Activated B cell treated with CpG ODN at 0.5 μM for 24 hours (primary cell): ENCODE results near the gene CLEC4E. TPM values are rescaled to one million over a fixed set of nuclear protein-coding genes. Genes with fewer than 3 reads are reported as not detected.

Experiments used
- ATAC-seq: fragments of 200-7000 bp; cut with Tn5 transposase; one replicate; pipeline ENCODE4 v1.10.0; 2021; ENCODE audit warnings: low read depth, mild to moderate bottlenecking, moderate library complexity
- CTCF ChIA-PET: fragments of 350-600 bp; sonication (Branson Sonifier 250); formaldehyde crosslinking; loops from one replicate; lab custom pipeline; 2021; ENCODE audit warnings: antibody characterized with exemption; lab: Charles Lee
- POLR2A ChIA-PET: fragments of 350-600 bp; sonication (Branson Sonifier 250); formaldehyde crosslinking; loops from one replicate; lab custom pipeline; 2021; ENCODE audit warnings: antibody characterized with exemption; lab: Charles Lee
- DNase-seq: peaks from one replicate; pipeline ENCODE4 v3.0.0; 2022
- H3K27ac Mint-ChIP-seq: one replicate; pipeline ENCODE4 v1.8.0; 2020; ENCODE audit warnings: mixed read lengths
- H3K27me3 Mint-ChIP-seq: one replicate; pipeline ENCODE4 v1.8.0; 2021; ENCODE audit warnings: mixed read lengths
- H3K36me3 Mint-ChIP-seq: one replicate; pipeline ENCODE4 v1.8.0; 2021; ENCODE audit warnings: low read depth, mixed read lengths
- H3K4me1 Mint-ChIP-seq: one replicate; pipeline ENCODE4 v1.8.0; 2021; ENCODE audit warnings: mixed read lengths
- H3K4me3 Mint-ChIP-seq: one replicate; pipeline ENCODE4 v1.8.0; 2020; ENCODE audit warnings: mild to moderate bottlenecking, mixed read lengths
- H3K9me3 Mint-ChIP-seq: one replicate; pipeline ENCODE4 v1.8.0; 2020; ENCODE audit warnings: mixed read lengths
- CTCF ChIP-seq: fragments of 200-600 bp; IDR thresholded peaks from one replicate; pipeline ENCODE4 v1.8.0; 2022; ENCODE audit warnings: antibody characterized with exemption, mild to moderate bottlenecking
- intact Hi-C: fragments of 100-400 bp; cut with micrococcal nuclease; formaldehyde crosslinking; loops from one replicate; pipeline ENCODE4 v1.15.1; 2024
- total RNA-seq: library from RNA; stranded (reverse); gene quantifications from 2 replicates; pipeline ENCODE4 v1.2.3, GENCODE V29; 2022

CLEC4E gene
- total RNA-seq, 1 donor from 2014 or later, result not detected

GRCh38 chr12:8561011-8561410 is 20.3 kb upstream of the CLEC4E start:
- TF ChIP-seq CTCF, result no peak
- no peak for ATAC-seq
- intact Hi-C loops, result no loop called here
- ChIA-PET CTCF (no interaction called here), POLR2A (no interaction called here)
- no peaks in the 10 kb centered on the region for H3K36me3 Mint-ChIP-seq
- no peak overlapping the region for H3K4me3 Mint-ChIP-seq
- no peak overlapping the region for H3K27ac Mint-ChIP-seq
- H3K9me3 Mint-ChIP-seq, result peaks cover 6% of the 10 kb centered on the region
- no peaks in the 10 kb centered on the region for H3K4me1 Mint-ChIP-seq
- H3K27me3 Mint-ChIP-seq, result peaks cover 6% of the 10 kb centered on the region
- no peak for DNase-seq

- CTCF ChIA-PET, result no interaction called here
- no peak overlapping the region for H3K27ac Mint-ChIP-seq
- no peak for TF ChIP-seq CTCF
- H3K4me3 Mint-ChIP-seq, result no peak overlapping the region
- peaks cover 4% of the 10 kb centered on the region for H3K27me3 Mint-ChIP-seq
- peaks cover 6% of the 10 kb centered on the region for H3K9me3 Mint-ChIP-seq
- ATAC-seq (no peak), DNase-seq (no peak)
- H3K4me1 Mint-ChIP-seq, result no peaks in the 10 kb centered on the region
- intact Hi-C loops, result no loop called here
- no peaks in the 10 kb centered on the region for H3K36me3 Mint-ChIP-seq
- POLR2A ChIA-PET, result no interaction called here
Measured at GRCh38 chr12:8559676-8560075, 19.0 kb upstream of the CLEC4E start.

- H3K36me3 Mint-ChIP-seq, result no peaks in the 10 kb centered on the region
- no peaks in the 10 kb centered on the region for H3K9me3 Mint-ChIP-seq
- no peak for ATAC-seq
- no peaks in the 10 kb centered on the region for H3K4me1 Mint-ChIP-seq
- no peak for TF ChIP-seq CTCF
- DNase-seq, result no peak
- H3K27me3 Mint-ChIP-seq, result peaks cover 4% of the 10 kb centered on the region
- intact Hi-C loops, result no loop called here
- no peak overlapping the region for H3K27ac Mint-ChIP-seq
- ChIA-PET POLR2A (interaction anchor here (0.5 kb wide), 1 partner anchor 101 kb away, joined by 3 read pairs; no protein-coding TSS in a partner anchor), CTCF (interaction anchor here (0.9 to 1.0 kb wide), 2 partner anchors 13 to 14 kb away, joined by 3 to 5 read pairs; no protein-coding TSS in a partner anchor)
- H3K4me3 Mint-ChIP-seq, result no peak overlapping the region
Measured at GRCh38 chr12:8556531-8557097, 15.9 kb upstream of the CLEC4E start.

- H3K36me3 Mint-ChIP-seq, result no peaks in the 10 kb centered on the region
- no peak overlapping the region for H3K27ac Mint-ChIP-seq
- intact Hi-C loops, result no loop called here
- ChIA-PET POLR2A (no interaction called here), CTCF (interaction anchor here (1.5 kb wide), 1 partner anchor 11 kb away, joined by 5 read pairs; no protein-coding TSS in a partner anchor)
- no peak overlapping the region for H3K4me3 Mint-ChIP-seq
- TF ChIP-seq CTCF, result no peak
- DNase-seq (no peak), ATAC-seq (no peak)
- peaks cover 2% of the 10 kb centered on the region for H3K27me3 Mint-ChIP-seq
- H3K9me3 Mint-ChIP-seq, result no peaks in the 10 kb centered on the region
- no peaks in the 10 kb centered on the region for H3K4me1 Mint-ChIP-seq
Measured at GRCh38 chr12:8554451-8555195, 13.9 kb upstream of the CLEC4E start.

- ChIA-PET CTCF (interaction anchor here (1.6 kb wide), 1 partner anchor 9 kb away, joined by 6 read pairs; no protein-coding TSS in a partner anchor), POLR2A (no interaction called here)
- H3K27me3 Mint-ChIP-seq, result no peaks in the 10 kb centered on the region
- intact Hi-C loops, result no loop called here
- no peaks in the 10 kb centered on the region for H3K4me1 Mint-ChIP-seq
- no peak overlapping the region for H3K27ac Mint-ChIP-seq
- no peak for ATAC-seq
- no peaks in the 10 kb centered on the region for H3K9me3 Mint-ChIP-seq
- no peak for TF ChIP-seq CTCF
- H3K36me3 Mint-ChIP-seq, result no peaks in the 10 kb centered on the region
- no peak for DNase-seq
- no peak overlapping the region for H3K4me3 Mint-ChIP-seq
Measured at GRCh38 chr12:8553088-8553627, 12.5 kb upstream of the CLEC4E start.
